Left renal pelvis (tissue), 4 donors: Measurements from ENCODE around the gene MICOS13. TPM values are rescaled to one million over a fixed set of nuclear protein-coding genes. Genes with fewer than 3 reads are reported as not detected.
"Not testable (repeated sequence)": the region's sequence is repeated elsewhere in the genome, so short reads cannot be mapped to it uniquely, and the experiment has no call there.

Experiments
- DNase-seq, 4 donors: peaks; one replicate each; pipeline ENCODE4 v3.0.0-alpha.2; 2013; ENCODE audit warnings: low read depth in 4 of 4, low spot score in 3 of 4
- polyA plus RNA-seq, 4 donors: library from polyadenylated mRNA; unstranded; fragments of 120-200 nt; gene quantifications; one replicate each; pipeline ENCODE4 v1.2.1, GENCODE V29; 2013; ENCODE audit not compliant: insufficient read length in 4 of 4

Gene MICOS13
- polyA plus RNA-seq, 4 donors, result 29.7 to 63.3 (median 35.6) TPM

DNA sequence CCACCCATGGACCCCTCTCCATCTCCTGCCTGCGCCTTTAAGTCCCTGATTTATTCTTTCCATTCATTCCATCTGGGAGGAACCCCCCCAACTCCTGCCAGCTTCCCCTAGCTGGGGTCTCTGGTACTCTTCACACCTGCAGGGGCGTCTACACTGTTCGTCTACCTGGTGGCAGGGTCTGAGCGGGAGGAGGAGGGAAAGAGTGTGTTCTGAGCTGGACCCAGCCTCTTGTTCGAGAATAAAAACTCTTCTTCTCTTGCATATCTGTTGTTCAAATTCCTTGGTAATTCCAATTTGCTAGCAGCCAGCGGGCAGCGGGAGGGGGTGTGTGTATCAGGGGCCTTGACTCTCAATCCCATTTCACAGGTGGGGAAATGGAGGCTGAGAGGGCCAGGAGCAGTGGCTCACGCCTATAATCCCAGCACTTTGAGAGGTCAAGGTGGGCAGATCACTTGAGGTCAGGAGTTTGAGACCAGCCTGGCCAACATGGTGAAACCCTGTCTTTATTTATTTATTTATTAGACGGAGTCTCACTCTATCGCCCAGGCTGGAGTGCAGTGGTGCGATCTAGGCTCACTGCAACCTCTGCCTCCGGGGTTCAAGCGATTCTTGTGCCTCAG, 8.1 kb upstream of the MICOS13 start:
- not testable (repeated sequence) for DNase-seq

DNA sequence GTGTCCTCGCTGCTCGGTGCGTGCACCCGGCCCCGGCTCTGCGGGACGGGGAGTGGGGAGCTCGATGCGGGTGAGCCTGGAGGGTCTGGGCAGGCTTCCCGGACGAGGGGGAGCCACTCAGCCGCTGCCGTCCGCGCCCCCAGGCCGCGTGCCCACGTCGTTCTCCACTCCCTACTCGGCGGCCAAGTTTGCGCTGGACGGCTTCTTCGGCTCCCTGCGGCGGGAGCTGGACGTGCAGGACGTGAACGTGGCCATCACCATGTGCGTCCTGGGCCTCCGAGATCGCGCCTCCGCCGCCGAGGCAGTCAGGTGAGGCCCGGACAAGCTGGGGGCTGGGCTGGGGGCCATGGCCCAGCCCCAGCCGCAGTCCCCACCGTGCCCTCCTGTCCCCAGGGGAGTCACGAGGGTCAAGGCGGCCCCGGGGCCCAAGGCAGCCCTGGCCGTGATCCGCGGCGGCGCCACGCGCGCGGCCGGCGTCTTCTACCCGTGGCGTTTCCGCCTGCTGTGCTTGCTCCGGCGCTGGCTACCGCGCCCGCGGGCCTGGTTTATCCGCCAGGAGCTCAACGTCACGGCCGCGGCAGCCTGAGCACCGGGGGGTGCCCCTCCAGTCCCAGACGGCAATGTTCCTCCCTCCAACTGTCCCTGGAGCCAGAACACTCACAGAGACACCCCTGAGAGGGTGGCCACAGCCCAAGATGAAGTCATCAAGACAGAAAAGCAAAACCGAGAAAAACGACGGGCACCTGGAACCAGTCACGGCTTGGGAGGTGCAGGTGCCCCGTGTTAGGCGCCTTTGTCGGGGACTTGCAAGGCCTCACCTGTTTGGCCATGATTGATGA, 7.3 kb upstream of the MICOS13 start:
- DNase-seq, result no peak

DNA sequence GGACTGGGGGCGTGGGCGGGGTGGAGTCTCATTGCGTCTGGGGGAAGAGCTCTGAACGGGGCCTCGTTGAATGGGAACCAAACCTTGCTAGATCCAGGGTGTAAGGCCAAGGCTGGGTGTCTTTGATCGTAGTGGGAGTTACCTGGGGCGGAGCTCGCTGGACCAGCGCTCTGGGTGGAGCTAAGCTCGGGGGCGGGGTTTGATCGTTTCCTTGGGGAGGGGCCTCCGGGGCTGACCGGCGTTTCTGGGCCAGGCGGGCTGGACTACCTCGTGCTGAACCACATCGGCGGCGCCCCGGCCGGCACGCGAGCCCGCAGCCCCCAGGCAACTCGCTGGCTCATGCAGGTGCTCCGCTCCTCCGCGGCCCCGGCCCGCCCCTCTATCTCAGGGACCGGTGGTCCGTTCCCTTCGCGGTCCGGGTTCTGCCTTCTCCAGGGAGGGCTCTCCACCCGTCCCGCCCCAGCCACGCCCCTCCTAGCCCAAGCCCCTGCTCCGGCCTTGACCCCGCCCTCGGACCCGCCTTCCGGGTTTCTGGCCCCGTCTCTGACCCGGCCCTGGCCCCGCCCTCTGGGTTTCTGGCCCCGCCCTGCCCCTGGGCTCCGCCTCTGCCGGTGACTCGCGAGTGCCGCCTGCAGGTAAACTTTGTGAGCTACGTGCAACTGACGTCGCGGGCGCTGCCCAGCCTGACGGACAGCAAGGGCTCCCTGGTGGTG, 6.5 kb upstream of the MICOS13 start:
- peak; percentile 74 to 81 (median 78) for DNase-seq

DNA sequence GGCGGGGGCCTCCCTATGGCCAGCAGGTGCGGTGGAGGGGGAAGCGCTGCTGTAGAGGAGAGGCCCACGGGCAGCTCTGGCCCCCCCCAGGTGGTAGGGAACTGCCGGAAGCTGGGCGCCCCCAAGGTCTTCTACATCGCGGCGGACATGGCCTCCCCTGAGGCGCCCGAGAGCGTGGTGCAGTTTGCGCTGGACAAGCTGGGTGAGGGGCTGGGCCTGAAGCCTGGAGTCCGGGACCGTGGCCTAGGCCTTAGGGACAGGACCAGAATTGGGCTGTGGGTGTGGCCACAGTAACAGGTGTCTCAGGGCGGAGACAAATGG, 6.0 kb upstream of the MICOS13 start:
- DNase-seq, result no peak

DNA sequence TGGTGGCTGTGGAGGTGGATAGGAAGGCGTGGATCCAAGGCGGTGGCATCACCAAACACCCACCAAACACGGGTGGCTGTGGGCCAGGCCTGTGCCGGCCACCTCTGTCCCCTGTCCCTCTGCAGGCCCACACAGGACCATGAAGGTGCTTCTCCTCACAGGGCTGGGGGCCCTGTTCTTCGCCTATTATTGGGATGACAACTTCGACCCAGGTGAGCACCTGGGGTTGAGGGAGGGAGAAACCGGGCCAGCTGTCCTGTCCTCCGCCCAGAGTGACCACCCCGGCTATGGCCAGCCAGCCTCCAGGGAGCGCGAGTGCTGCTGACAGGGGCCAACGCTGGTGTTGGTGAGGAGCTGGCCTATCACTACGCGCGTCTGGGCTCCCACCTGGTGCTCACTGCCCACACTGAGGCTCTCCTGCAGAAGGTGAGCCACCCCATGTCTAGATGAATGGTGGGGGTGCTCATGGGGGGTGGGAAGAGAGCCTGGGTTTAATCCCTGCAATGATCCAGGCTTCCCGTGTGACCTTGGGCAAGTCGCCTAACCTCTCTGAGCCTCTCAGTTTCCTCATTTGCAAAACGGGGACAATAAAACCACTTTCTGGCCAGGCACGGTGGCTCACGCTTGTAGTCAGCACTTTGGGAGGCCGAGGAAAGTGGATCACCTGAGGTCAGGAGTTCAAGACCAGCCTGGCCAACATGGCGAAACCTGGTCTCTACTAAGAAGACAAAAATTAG, 4.5 kb upstream of the MICOS13 start:
- no peak for DNase-seq

DNA sequence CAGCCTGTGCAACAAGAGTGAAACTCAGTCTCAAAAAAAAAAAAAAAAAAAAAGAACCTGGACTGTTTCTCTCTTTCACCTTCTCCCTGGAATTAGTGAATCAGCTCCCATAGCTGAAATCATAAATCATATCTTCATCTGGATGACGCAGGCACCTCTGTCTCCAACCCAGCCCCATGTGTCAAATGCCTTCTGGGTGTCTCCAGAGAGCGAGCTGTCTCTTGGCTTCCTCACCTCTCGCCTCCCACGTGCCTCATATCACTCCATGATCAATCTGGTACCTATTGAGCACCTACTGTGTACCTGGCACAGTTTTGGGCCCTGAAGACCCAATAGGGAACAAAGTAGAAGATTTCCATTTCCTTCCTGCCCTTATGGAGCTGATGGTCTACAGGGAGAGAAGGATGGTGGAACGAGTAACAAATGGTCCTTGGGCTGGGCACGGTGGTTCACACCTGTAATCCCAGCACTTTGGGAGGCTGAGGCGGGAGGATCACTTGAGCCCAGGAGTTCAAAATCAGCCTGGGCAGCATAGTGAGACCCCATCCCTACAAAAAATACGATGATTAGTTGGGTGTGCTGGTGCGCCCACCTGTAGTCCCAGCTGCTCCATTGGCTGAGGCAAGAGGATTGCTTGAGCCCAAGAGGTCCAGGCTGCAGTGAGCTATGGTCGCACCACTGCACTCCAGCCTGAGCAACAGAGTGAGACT, 3.0 kb upstream of the MICOS13 start:
- DNase-seq, result no peak

DNA sequence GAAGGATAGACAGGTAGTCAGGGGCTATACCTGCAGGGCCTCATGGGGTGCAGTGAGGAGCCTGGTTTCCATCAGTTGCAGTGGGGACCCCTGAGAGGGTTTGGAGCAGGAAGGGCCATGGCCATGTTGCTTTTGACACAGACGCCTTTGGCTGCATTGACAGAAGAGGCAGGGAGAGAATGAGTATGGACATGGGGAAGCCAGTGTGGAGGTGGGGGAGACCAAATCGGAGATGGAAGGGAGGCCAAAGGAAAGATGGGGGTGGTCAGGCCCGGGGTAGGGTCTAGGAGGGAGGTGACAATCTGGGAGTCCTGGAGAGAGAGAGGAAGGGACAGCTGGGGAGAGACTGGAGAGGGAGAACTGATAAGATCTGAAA, 1.8 kb upstream of the MICOS13 start:
- no peak for DNase-seq

DNA sequence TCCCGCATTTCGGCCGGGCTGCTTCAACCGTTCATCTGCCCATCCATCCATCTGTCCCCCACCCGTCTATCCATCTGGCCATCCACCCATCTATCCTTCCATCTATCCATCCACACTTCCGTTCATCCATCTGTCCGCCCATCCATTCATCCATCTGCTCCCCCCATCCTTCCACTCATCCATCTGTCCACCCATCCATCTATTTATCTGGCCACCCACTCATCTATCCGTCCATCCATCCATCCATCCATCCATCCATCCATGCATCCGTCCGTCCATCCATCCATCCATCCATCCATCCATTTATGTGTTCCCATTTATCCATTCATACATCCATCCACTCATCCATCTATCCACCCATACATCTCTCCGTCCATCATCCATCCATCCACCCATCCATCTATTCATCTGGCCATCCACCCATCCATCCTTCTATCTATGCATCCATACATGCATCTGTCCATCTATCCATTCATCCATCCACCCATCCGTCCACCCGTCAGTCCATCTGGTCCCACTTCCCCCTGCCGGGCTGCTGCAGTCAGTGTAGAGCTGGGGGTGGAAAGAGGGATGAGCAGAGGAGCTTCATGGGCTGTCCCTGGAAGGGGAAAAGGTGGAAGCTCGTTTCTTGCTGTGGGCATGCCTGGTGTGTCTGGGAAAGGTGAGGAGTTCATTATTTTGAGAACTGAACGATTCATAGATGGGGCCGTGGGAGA, 1.2 kb upstream of the MICOS13 start:
- no peak for DNase-seq

DNA sequence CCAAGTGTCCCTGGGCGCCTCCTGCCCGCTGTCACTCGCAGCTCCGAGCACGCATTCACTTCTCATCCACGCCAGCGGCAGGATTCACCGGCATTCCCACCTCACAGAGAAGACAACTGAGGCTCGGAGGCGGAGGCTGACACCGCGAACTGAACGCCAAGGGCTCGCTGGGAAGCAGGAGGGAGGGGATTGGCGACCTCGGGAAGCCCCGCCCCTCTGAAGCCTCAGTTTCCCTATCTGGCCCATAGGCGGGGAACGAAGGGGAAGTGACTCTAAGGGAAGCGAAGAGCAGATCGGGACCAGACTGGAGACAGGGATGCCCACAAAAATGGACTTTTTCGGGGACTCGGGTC, 256 bp downstream of the MICOS13 start:
- no peak for DNase-seq

DNA sequence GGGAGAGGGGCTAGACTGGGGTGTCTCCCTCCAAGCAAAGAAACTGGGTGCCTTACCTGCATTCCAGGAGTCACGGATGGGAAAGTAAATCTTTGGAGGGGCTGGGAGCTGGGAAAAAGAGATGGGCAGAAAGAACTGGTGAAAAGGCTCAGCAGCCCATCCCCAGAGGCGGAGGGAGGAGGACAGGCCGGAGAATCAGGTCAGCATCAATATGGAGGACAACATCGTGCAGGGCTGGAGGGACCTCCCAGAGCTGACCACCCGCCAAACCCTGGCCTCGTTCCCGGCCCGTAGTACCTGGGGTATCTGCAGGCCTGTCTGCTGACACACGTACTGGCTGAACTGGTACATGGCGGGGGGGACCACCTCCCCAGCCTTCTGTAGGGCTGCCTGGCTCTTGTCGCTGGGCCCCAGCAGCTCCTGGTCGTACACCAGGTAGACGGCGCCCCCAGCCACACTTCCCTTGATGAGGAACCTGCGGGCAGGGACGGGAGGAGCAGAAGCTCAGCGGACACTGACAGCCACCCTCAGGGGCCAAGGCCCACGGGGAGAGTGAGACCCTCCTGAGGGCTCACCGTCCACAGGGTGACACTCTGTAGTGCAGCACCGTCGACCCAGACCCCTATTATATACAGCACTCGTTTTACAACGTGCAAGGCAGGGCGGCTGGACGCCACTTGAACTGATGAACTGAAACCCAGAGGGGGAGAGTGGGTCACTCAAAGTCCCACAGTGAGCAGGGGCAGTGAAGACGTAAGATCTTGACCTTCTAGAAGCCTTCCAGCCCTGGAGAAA, 830 bp downstream of the MICOS13 start:
- no peak for DNase-seq

DNA sequence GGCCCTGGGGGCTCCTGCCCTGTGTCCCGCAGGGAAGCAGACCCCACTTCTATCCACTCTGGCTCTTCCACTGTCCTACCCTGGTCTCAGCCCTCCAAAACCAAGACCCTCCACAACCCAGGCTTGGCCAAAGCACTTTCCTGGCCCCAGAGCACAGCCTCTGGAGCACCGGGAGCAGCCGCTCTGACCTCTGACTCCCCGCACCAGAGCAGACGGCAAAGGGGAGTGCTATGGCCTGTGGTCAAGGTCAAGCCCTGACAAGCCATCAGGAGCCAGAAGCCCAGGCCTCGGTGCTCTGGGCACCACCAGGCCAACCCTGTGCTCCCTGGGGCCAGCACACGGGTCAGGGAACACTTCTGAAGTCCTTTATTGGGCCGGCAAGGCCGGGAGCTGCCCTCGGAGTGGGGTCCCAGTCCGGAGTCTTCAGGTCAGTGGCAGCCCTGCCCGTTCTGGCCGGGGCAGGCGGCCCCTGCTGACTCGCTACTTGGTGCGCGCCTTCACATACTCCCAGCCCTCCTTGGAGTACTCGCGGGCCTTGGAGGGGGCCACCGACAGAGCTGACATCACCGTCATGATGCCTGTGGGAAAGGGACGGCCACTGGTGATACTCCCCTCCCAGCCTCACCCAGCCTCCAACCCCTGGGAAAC, 2.1 kb downstream of the MICOS13 start:
- no peak for DNase-seq

DNA sequence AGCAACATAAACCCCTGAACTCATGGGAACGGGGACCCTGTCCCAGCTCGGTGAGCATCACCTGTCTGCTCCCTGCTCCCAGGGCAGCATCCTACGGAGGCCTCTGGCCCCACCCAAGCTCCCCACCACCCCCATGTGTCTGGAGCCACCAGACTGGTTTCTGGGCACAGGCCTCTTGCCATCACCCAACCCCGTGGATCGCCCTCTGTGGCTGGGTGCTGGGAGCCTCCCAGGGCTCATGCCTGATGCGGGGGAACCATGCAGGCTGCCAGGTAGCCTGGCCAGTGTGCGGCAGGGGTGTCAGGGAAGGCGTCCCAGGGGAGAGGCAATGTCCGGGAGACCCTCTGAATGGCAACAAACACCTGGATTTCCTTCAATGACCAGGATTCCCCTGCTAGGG, 2.7 kb downstream of the MICOS13 start:
- no peak for DNase-seq

DNA sequence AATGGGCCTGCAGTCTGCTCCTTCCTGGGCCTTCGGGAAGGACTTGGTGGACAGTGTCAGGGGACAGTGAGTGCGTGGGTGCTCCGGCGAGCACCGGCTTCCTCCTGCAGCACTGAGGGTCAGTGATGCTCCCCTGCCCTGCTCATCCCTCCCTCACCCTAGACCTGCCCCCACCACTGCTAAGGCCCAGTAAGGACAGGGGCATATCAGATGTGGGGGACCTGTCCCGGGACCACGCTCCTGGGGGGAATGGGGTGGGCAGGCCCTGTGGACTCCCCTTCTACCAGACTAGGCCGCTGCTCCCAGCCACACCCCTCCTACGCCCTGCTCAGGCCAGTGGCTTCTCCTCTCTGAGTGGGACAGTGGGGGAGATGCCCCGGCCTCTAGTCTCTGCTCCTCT, 3.2 kb downstream of the MICOS13 start:
- no peak for DNase-seq

DNA sequence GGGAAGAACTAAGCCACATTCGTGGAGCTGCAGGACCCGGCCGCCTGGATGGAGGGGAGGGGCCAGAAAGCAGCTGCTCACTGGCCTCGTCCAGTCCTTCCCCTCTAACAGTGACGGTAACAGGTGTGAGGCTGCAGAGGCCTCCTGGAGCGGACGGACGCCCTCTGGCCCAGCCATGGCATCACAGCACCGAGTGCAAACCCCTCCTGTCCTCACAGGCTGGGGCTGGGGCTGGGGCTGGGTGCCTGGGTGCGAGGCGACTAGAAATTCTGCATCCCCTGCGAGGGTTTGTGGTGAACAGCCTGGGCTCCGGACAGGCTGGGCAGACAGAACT, 3.6 kb downstream of the MICOS13 start:
- DNase-seq, result no peak

DNA sequence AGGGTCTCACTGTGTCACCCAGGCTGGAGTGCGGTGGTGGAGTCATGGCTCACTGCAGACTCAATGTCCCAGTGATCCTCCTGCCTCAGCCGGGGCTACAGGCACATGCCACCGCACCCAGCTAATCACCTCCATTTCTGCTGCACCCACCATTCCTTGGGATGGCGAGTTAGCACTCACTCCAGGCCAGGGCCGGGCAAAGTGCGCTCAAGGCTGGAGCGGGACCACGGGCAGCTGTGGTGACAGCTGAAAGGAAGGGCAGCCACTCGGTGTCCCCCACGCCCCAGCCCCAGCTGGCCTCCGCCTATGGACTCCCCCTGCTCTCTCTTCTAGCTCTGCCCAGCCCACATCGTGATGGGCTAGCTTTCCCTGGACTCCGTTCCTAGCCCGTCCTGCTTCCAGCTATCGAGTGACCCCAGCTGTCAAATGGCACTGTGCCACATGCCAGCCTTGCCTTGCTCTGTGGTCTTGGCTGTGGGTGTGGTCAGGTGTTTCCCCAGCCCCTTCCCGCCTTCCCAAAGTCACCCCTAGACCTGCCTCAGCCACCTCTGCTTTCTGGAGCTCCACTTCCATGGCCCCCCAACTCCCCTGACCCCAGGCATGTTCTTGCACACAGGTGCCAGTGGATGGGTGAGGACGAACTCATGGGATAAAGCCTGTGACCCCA, 4.1 kb downstream of the MICOS13 start:
- no peak for DNase-seq

DNA sequence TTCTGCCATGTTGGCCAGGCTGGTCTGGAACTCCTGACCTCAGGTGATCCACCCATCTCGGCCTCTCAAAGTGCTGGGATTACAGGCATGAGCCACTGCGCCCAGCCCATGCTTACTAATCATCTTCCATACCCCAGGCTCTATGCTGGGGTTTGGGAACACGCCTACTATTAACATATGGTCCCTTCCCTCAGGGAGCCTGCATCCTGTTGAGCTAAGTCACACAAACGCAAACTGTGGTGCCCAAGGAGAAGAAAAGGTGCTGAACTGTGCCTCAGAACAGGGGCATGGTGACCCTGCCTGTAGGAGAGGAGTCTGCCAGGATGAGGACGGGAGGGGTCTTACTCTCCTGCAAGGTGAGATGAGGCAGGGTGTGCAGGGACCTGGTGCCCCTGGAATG, 5.6 kb downstream of the MICOS13 start:
- no peak for DNase-seq

DNA sequence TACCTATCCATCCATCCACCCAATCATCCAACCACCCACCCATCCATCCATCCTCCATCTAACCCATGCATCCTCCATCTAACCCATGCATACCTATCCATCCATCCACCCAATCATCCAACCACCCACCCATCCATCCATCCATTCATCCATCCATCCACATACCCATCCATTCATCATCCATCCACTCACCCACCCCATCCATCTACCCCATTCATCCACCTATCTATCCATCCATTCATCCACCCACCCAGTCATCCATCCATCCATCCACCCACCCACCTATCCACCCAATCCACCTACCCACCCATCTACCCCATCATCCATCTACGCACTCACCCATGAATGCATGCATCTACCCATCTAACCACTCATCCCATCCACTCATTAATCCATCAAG, 6.6 kb downstream of the MICOS13 start:
- DNase-seq, result no peak

DNA sequence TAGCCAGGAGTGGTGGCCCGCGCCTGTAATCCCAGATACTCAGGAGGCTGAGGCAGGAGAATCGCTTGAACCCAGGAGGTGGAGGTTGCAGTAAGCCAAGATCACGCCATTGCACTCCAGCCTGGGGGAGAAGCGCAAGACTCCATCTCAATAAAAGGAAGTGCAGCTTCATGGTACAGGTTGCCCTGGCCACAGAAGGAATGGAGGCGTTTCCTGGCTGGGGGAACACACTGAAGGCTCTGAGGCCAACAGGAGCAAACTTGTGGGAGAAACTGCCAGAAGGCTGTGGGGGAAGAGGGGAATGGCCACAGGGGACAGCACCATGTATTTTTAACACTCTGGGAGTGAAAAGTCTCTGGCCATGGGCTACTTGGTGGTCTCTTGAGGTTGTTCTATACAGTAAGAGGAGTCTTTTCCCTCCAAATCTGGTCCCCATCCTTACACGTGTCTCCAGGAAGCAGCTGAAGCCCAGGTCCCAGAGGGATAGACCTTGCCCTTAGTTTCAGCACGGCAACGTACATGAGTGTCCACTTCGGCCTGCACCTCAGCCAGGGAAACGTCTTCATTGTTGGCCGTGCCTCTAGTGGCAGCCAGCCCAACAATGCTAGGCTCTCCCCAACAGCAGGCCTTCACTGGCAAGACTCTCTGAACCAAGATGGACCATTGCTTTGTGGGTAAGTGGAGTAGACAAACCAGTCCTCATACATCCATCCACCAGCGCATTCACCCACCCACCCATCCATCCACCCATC, 7.4 kb downstream of the MICOS13 start:
- DNase-seq, result no peak
